H9 (cell line): ENCODE measurements around the gene RND1. TPM values are rescaled to one million over a fixed set of nuclear protein-coding genes. Genes with fewer than 3 reads are reported as not detected.

Source experiments
- DNase-seq: peaks from one replicate; pipeline ENCODE4 v3.0.0-alpha.2; 2017
- H2AFZ ChIP-seq: one replicate; pipeline ENCODE4 v1.6.1; 2013; ENCODE audit warnings: mild to moderate bottlenecking, low read length, control low read depth, moderate library complexity
- H2AK5ac ChIP-seq: 2 replicates; pipeline ENCODE4 v1.6.1; 2013; ENCODE audit warnings: low read length, control low read depth, mixed read lengths; ENCODE audit not compliant: insufficient read length
- H2BK120ac ChIP-seq: one replicate; pipeline ENCODE4 v1.6.1; 2013; ENCODE audit warnings: low read depth, mild to moderate bottlenecking, low read length, control low read depth, inconsistent platforms; ENCODE audit not compliant: poor library complexity, severe bottlenecking
- H2BK12ac ChIP-seq: 2 replicates; pipeline ENCODE4 v1.6.1; 2013; ENCODE audit warnings: low read length, control low read depth, mixed read lengths, low read depth; ENCODE audit not compliant: insufficient read length
- H2BK15ac ChIP-seq: 2 replicates; pipeline ENCODE4 v1.6.1; 2013; ENCODE audit warnings: low read depth, low read length, control low read depth
- H2BK20ac ChIP-seq: one replicate; pipeline ENCODE4 v1.6.1; 2013; ENCODE audit warnings: low read depth, mild to moderate bottlenecking, low read length, control low read depth, inconsistent platforms; ENCODE audit not compliant: poor library complexity, severe bottlenecking
- H2BK5ac ChIP-seq: 2 replicates; pipeline ENCODE4 v1.6.1; 2013; ENCODE audit warnings: low read length, control low read depth, mixed read lengths; ENCODE audit not compliant: insufficient read length
- H3K14ac ChIP-seq: 2 replicates; pipeline ENCODE4 v1.6.1; 2013; ENCODE audit warnings: low read length, control low read depth; ENCODE audit not compliant: insufficient read depth
- H3K18ac ChIP-seq: 2 replicates; pipeline ENCODE4 v1.6.1; 2013; ENCODE audit warnings: low read depth, mild to moderate bottlenecking, mixed read lengths, low read length, control low read depth; ENCODE audit not compliant: insufficient read length
- H3K23ac ChIP-seq: 2 replicates; pipeline ENCODE4 v1.6.1; 2013; ENCODE audit warnings: low read length, control low read depth, mixed read lengths, low read depth; ENCODE audit not compliant: insufficient read length
- H3K23me2 ChIP-seq: 2 replicates; pipeline ENCODE4 v1.6.1; 2013; ENCODE audit warnings: low read depth, mild to moderate bottlenecking, mixed read lengths, low read length, control low read depth; ENCODE audit not compliant: insufficient read length, poor library complexity, severe bottlenecking
- H3K27ac ChIP-seq: 2 replicates; pipeline ENCODE4 v1.5.1; 2013; ENCODE audit warnings: low read length, control low read depth, mixed read lengths, low read depth; ENCODE audit not compliant: insufficient read length
- H3K27me3 ChIP-seq: 2 replicates; pipeline ENCODE4 v1.6.1; 2013; ENCODE audit warnings: low read length, control low read depth, inconsistent platforms; ENCODE audit not compliant: insufficient read depth
- H3K4ac ChIP-seq: 2 replicates; pipeline ENCODE4 v1.6.1; 2013; ENCODE audit warnings: low read depth, mild to moderate bottlenecking, control low read depth, inconsistent platforms, low read length, moderate library complexity
- H3K4me1 ChIP-seq: 2 replicates; pipeline ENCODE4 v1.6.1; 2013; ENCODE audit warnings: low read length, control low read depth, inconsistent platforms; ENCODE audit not compliant: insufficient read depth
- H3K4me2 ChIP-seq: 2 replicates; pipeline ENCODE4 v1.6.1; 2013; ENCODE audit warnings: low read length, control low read depth, mixed read lengths; ENCODE audit not compliant: insufficient read length, insufficient read depth
- H3K56ac ChIP-seq: 2 replicates; pipeline ENCODE4 v1.6.1; 2013; ENCODE audit warnings: low read depth, mild to moderate bottlenecking, mixed read lengths, low read length, control low read depth; ENCODE audit not compliant: insufficient read length
- H3K79me1 ChIP-seq: 2 replicates; pipeline ENCODE4 v1.6.1; 2013; ENCODE audit warnings: low read depth, mild to moderate bottlenecking, moderate library complexity, low read length, control low read depth, inconsistent platforms; ENCODE audit not compliant: insufficient read depth, poor library complexity, severe bottlenecking
- H3K79me2 ChIP-seq: 2 replicates; pipeline ENCODE4 v1.6.1; 2013; ENCODE audit warnings: low read length, control low read depth, inconsistent platforms; ENCODE audit not compliant: insufficient read depth
- H3K9ac ChIP-seq: 2 replicates; pipeline ENCODE4 v1.6.1; 2013; ENCODE audit warnings: low read length, control low read depth, mixed read lengths; ENCODE audit not compliant: insufficient read length; ENCODE audit errors: extremely low read depth
- H3K9me3 ChIP-seq: one replicate; pipeline ENCODE4 v1.6.1; 2013; ENCODE audit warnings: low read depth, low read length, inconsistent platforms; ENCODE audit not compliant: control insufficient read depth
- H3T11ph ChIP-seq: one replicate; pipeline ENCODE4 v1.6.1; 2013; ENCODE audit warnings: mild to moderate bottlenecking, low read length, control low read depth, inconsistent platforms
- H4K20me1 ChIP-seq: one replicate; pipeline ENCODE4 v1.6.1; 2013; ENCODE audit not compliant: control insufficient read depth, insufficient read length, insufficient read depth
- H4K5ac ChIP-seq: 2 replicates; pipeline ENCODE4 v1.6.1; 2013; ENCODE audit warnings: low read depth, mild to moderate bottlenecking, mixed read lengths, low read length, control low read depth; ENCODE audit not compliant: insufficient read length
- H4K8ac ChIP-seq: replicated peaks from 2 replicates; pipeline ENCODE4 v1.6.1; 2013; ENCODE audit warnings: low read length, control low read depth, mixed read lengths, low read depth; ENCODE audit not compliant: insufficient read length
- H4K91ac ChIP-seq: 2 replicates; pipeline ENCODE4 v1.6.1; 2013; ENCODE audit warnings: low read depth, mild to moderate bottlenecking, moderate library complexity, mixed read lengths, low read length, control low read depth; ENCODE audit not compliant: insufficient read length
- H3K27ac Mint-ChIP-seq, 3 experiments: 2 replicates in 2 of 3; 3 replicates in 1 of 3; pipeline ENCODE4 v1.8.0; 2020 to 2021; ENCODE audit warnings: mixed read lengths in 3 of 3, mild to moderate bottlenecking in 1 of 3, moderate library complexity in 1 of 3
- H3K27me3 Mint-ChIP-seq: 2 replicates; pipeline ENCODE4 v1.8.0; 2021; ENCODE audit warnings: low read depth, mild to moderate bottlenecking, moderate library complexity, mixed read lengths
- H3K36me3 Mint-ChIP-seq, 3 experiments: 2 replicates in 2 of 3; 3 replicates in 1 of 3; pipeline ENCODE4 v1.8.0; 2020 to 2021; ENCODE audit warnings: low read depth in 3 of 3, mixed read lengths in 3 of 3; ENCODE audit not compliant: insufficient read depth in 1 of 3
- H3K4me1 Mint-ChIP-seq, 2 experiments: 2 replicates each; pipeline ENCODE4 v1.8.0; 2020; ENCODE audit warnings: mixed read lengths in 2 of 2
- H3K4me3 Mint-ChIP-seq, 2 experiments: 2 replicates in 1 of 2; 3 replicates in 1 of 2; pipeline ENCODE4 v1.8.0; 2020 to 2021; ENCODE audit warnings: mild to moderate bottlenecking in 2 of 2, mixed read lengths in 2 of 2, moderate library complexity in 1 of 2
- H3K9me3 Mint-ChIP-seq, 2 experiments: 2 replicates in 1 of 2; 3 replicates in 1 of 2; pipeline ENCODE4 v1.8.0; 2020; ENCODE audit warnings: mild to moderate bottlenecking in 2 of 2, mixed read lengths in 2 of 2, moderate library complexity in 1 of 2
- CTCF ChIP-seq: fragments of 200-600 bp; sonication (generic); conservative IDR thresholded peaks from 3 replicates; pipeline ENCODE4 v1.8.0; 2021; ENCODE audit warnings: antibody characterized with exemption, mild to moderate bottlenecking
- WGBS: extraction: QIAGEN DNeasy Blood & Tissue Kit; methylation state at CpG from one replicate; pipeline ENCODE4 v1.1.7; 2013; ENCODE audit warnings: missing lambda C conversion rate, low lambda C conversion rate, mixed read lengths; ENCODE audit not compliant: insufficient read length; ENCODE audit errors: extremely low coverage; 5-methylcytosine and 5-hydroxymethylcytosine counted together
- total RNA-seq: library from RNA; stranded (reverse); gene quantifications from 2 replicates; pipeline ENCODE4 v1.2.1, GENCODE V29; 2021

RND1 gene
- total RNA-seq, 1 experiment from 2014 or later, result 9.7 TPM

GRCh38 chr12:48894271-48894670 is 28.6 kb upstream of the RND1 start:
- TF ChIP-seq CTCF, result no peak
- no peak overlapping the region for H2BK120ac ChIP-seq

More at GRCh38 chr12:48894271-48894670, 28.6 kb upstream of the RND1 start:
- Histone ChIP-seq H2BK20ac (no peak overlapping the region), H3K79me1 (no peaks in the 10 kb centered on the region), H3T11ph (no peak overlapping the region), H3K9me3 (no peaks in the 10 kb centered on the region), H3K79me2 (no peaks in the 10 kb centered on the region), H2AFZ (no peak overlapping the region), H4K91ac (no peak overlapping the region), H3K56ac (no peak overlapping the region), H4K20me1 (no peaks in the 10 kb centered on the region), H3K4me1 (no peaks in the 10 kb centered on the region), H3K23ac (no peak overlapping the region), H4K5ac (no peak overlapping the region), H3K18ac (no peak overlapping the region), H2BK15ac (no peak overlapping the region), H3K14ac (no peak overlapping the region), H3K4ac (no peak overlapping the region), H2BK12ac (no peak overlapping the region), H4K8ac (no peak overlapping the region), H2BK5ac (no peak overlapping the region), H3K27ac (no peak overlapping the region), H3K23me2 (no peaks in the 10 kb centered on the region), H2AK5ac (no peak overlapping the region), H3K9ac (no peak overlapping the region), H3K27me3 (no peaks in the 10 kb centered on the region), H3K4me2 (no peak overlapping the region)
- no CpG with 5 or more reads among the region's 1 CpG for WGBS
- Mint-ChIP-seq H3K4me1 (peaks cover 8% of the 10 kb centered on the region in 2 experiments), H3K4me3 (no peak overlapping the region), H3K27ac (no peak overlapping the region), H3K27me3 (peaks cover 43% of the 10 kb centered on the region), H3K36me3 (no peaks in the 10 kb centered on the region), H3K9me3 (no peaks in the 10 kb centered on the region; a peak in 1 of 5 replicates)
- no peak for DNase-seq
